Liver (tissue), 9 donors: ENCODE results near the gene LMOD2. TPM values are rescaled to one million over a fixed set of nuclear protein-coding genes. Genes with fewer than 3 reads are reported as not detected.
A peak's percentile ranks its signal among the peaks of the same experiment; 100 is the strongest.

Experiments
- DNase-seq: peaks from one replicate; pipeline ENCODE4 v3.0.0-alpha.2; 2017; ENCODE audit warnings: low spot score
- H3K27ac ChIP-seq, 2 donors: one replicate each; pipeline ENCODE4 v1.7.0; 2013; ENCODE audit warnings: inconsistent platforms in 2 of 2, low read length in 2 of 2, control low read depth in 1 of 2, low read depth in 1 of 2, mild to moderate bottlenecking in 1 of 2
- H3K27me3 ChIP-seq, 4 donors: one replicate each; pipeline versions ENCODE4 v1.6.1 to v1.7.0; 2013; ENCODE audit warnings: low read length in 3 of 4, inconsistent platforms in 1 of 4, mild to moderate bottlenecking in 1 of 4, moderate library complexity in 1 of 4; ENCODE audit not compliant: control insufficient read depth in 4 of 4, insufficient read depth in 4 of 4
- H3K36me3 ChIP-seq, 4 donors: one replicate each; pipeline versions ENCODE4 v1.6.1 to v1.7.0; 2013; ENCODE audit warnings: low read length in 3 of 4, mild to moderate bottlenecking in 3 of 4, low read depth in 1 of 4, moderate library complexity in 1 of 4; ENCODE audit not compliant: control insufficient read depth in 4 of 4, insufficient read depth in 3 of 4
- H3K4me1 ChIP-seq, 4 donors: one replicate each; pipeline versions ENCODE4 v1.6.1 to v1.7.0; 2013; ENCODE audit warnings: low read length in 3 of 4, mild to moderate bottlenecking in 3 of 4, moderate library complexity in 1 of 4; ENCODE audit not compliant: control insufficient read depth in 4 of 4, insufficient read depth in 4 of 4
- H3K4me3 ChIP-seq, 3 donors: one replicate each; pipeline versions ENCODE4 v1.6.1 to v1.7.0; 2013; ENCODE audit warnings: low read length in 3 of 3, control low read depth in 1 of 3, low read depth in 1 of 3, mild to moderate bottlenecking in 1 of 3
- H3K9ac ChIP-seq, 2 donors: one replicate each; pipeline ENCODE4 v1.7.0; 2013; ENCODE audit warnings: low read length in 2 of 2, mild to moderate bottlenecking in 2 of 2, moderate library complexity in 2 of 2, control low read depth in 1 of 2, low read depth in 1 of 2
- H3K9me3 ChIP-seq, 4 donors: one replicate each; pipeline versions ENCODE4 v1.6.1 to v1.7.0; 2013; ENCODE audit warnings: low read length in 3 of 4; ENCODE audit not compliant: control insufficient read depth in 4 of 4
- ATF3 ChIP-seq: IDR thresholded peaks from 2 replicates; pipeline ENCODE4 v1.6.1; 2016; ENCODE audit warnings: antibody characterized with exemption
- CTCF ChIP-seq: fragments of 150-350 bp; IDR thresholded peaks from 2 replicates; pipeline ENCODE4 v1.5.1; 2017; ENCODE audit warnings: improper control_type of control experiment, low read depth, low read length; ENCODE audit not compliant: missing input control
- FOXA1 ChIP-seq: IDR thresholded peaks from 2 replicates; pipeline ENCODE4 v1.6.1; 2016; ENCODE audit warnings: antibody characterized with exemption
- FOXA2 ChIP-seq: IDR thresholded peaks from 2 replicates; pipeline ENCODE4 v1.6.1; 2016; ENCODE audit warnings: antibody characterized with exemption
- GABPA ChIP-seq, 2 donors: IDR thresholded peaks in 1 of 2; conservative IDR thresholded peaks in 1 of 2; 2 replicates each; pipeline ENCODE4 v1.6.1; 2016; ENCODE audit warnings: antibody characterized with exemption in 2 of 2, mild to moderate bottlenecking in 1 of 2, moderate library complexity in 1 of 2
- HNF4A ChIP-seq, 2 donors: conservative IDR thresholded peaks; 2 replicates each; pipeline ENCODE4 v1.6.1; 2016; ENCODE audit warnings: antibody characterized with exemption in 2 of 2, mild to moderate bottlenecking in 2 of 2
- HNF4G ChIP-seq: IDR thresholded peaks from 2 replicates; pipeline ENCODE4 v1.6.1; 2016; ENCODE audit warnings: antibody characterized with exemption
- JUND ChIP-seq, 2 donors: IDR thresholded peaks; 2 replicates each; pipeline ENCODE4 v1.6.1; 2016; ENCODE audit warnings: antibody characterized with exemption in 2 of 2
- NR2F2 ChIP-seq: IDR thresholded peaks from 2 replicates; pipeline ENCODE4 v1.6.1; 2016; ENCODE audit warnings: antibody characterized with exemption
- RAD21 ChIP-seq, 2 donors: IDR thresholded peaks; 2 replicates each; pipeline ENCODE4 v1.6.1; 2016; ENCODE audit warnings: antibody characterized with exemption in 2 of 2, mild to moderate bottlenecking in 2 of 2
- RXRA ChIP-seq, 2 donors: IDR thresholded peaks; 2 replicates each; pipeline ENCODE4 v1.6.1; 2017 to 2018; ENCODE audit warnings: antibody characterized with exemption in 2 of 2, mild to moderate bottlenecking in 1 of 2
- SP1 ChIP-seq: IDR thresholded peaks from 2 replicates; pipeline ENCODE4 v1.6.1; 2018; ENCODE audit warnings: antibody characterized with exemption, mild to moderate bottlenecking
- TAF1 ChIP-seq: conservative IDR thresholded peaks from 2 replicates; pipeline ENCODE4 v1.6.1; 2016; ENCODE audit warnings: antibody characterized with exemption, mild to moderate bottlenecking
- YY1 ChIP-seq: IDR thresholded peaks from 2 replicates; pipeline ENCODE4 v1.6.1; 2016; ENCODE audit warnings: antibody characterized with exemption, mild to moderate bottlenecking
- WGBS: extraction: QIAGEN DNeasy Blood & Tissue Kit; methylation state at CpG from one replicate; pipeline ENCODE4 v1.1.7; 2013; 5-methylcytosine and 5-hydroxymethylcytosine counted together
- polyA plus RNA-seq, 2 donors: library from polyadenylated mRNA; stranded (reverse) in 1 of 2; unstranded in 1 of 2; fragments of 200-250 nt in 1 of 2; fragments of >200 nt in 1 of 2; fragmentation: Nextera tagmentation in 1 of 2; extraction: Ambion mirVana in 1 of 2; gene quantifications; one replicate each; pipeline versions ENCODE4 v1.2.1 to v1.2.3, GENCODE V29; 2013 to 2015
- total RNA-seq, 2 donors: library from RNA; depleted of rRNA; stranded (reverse); fragments of >200 nt; gene quantifications; one replicate each; pipeline ENCODE4 v1.2.3, GENCODE V29; 2014
- TF ChIP-seq, protein P1 (sequence below): IDR thresholded peaks from 2 replicates; pipeline ENCODE4 v1.6.1; 2016; ENCODE audit warnings: antibody characterized with exemption
- TF ChIP-seq, protein P2 (sequence below): IDR thresholded peaks from 2 replicates; pipeline ENCODE4 v1.6.1; 2016; ENCODE audit warnings: antibody characterized with exemption
- donor health status: healthy.
- donor health status: healthy.
- donor health status: healthy.
- donor health status: healthy.
- donor health status: healthy.

Gene LMOD2
- total and polyA plus RNA-seq, 4 donors: not detected

- no peak for DNase-seq
- H3K9ac ChIP-seq: no peak overlapping the region
- H3K27ac ChIP-seq: no peak overlapping the region
- no peaks in the 10 kb centered on the region for H3K9me3 ChIP-seq
- H3K36me3 ChIP-seq: no peaks in the 10 kb centered on the region
- peaks cover 1 to 30% (median 20%) of the 10 kb centered on the region in 4 donors for H3K4me1 ChIP-seq
- WGBS: 96% methylated on average over 5 of the region's 5 CpGs
- H3K27me3 ChIP-seq: no peaks in the 10 kb centered on the region
- no peak for TF ChIP-seq RAD21 (IDR thresholded peaks at IDR 0.05)
- TF ChIP-seq SP1: no peak
- H3K4me3 ChIP-seq: no peak overlapping the region
Observed at GRCh38 chr7:123673137-123673732, 17.6 kb downstream of the LMOD2 start.

GRCh38 chr7:123673752-123674398, 18.2 kb downstream of the LMOD2 start:
- Histone ChIP-seq H3K4me3 (no peak overlapping the region), H3K9ac (no peak overlapping the region), H3K4me1 (peaks cover 5 to 37% (median 26%) of the 10 kb centered on the region in 4 donors), H3K27me3 (no peaks in the 10 kb centered on the region), H3K9me3 (no peaks in the 10 kb centered on the region), H3K27ac (no peak overlapping the region), H3K36me3 (no peaks in the 10 kb centered on the region)
- WGBS: 86% methylated on average over 3 of the region's 3 CpGs
- DNase-seq: no peak
- TF ChIP-seq, protein P1, sequence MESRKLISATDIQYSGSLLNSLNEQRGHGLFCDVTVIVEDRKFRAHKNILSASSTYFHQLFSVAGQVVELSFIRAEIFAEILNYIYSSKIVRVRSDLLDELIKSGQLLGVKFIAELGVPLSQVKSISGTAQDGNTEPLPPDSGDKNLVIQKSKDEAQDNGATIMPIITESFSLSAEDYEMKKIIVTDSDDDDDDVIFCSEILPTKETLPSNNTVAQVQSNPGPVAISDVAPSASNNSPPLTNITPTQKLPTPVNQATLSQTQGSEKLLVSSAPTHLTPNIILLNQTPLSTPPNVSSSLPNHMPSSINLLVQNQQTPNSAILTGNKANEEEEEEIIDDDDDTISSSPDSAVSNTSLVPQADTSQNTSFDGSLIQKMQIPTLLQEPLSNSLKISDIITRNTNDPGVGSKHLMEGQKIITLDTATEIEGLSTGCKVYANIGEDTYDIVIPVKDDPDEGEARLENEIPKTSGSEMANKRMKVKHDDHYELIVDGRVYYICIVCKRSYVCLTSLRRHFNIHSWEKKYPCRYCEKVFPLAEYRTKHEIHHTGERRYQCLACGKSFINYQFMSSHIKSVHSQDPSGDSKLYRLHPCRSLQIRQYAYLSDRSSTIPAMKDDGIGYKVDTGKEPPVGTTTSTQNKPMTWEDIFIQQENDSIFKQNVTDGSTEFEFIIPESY: no peak
- no peak for TF ChIP-seq FOXA2
- no peak for TF ChIP-seq FOXA1
- TF ChIP-seq HNF4G: no peak

DNA sequence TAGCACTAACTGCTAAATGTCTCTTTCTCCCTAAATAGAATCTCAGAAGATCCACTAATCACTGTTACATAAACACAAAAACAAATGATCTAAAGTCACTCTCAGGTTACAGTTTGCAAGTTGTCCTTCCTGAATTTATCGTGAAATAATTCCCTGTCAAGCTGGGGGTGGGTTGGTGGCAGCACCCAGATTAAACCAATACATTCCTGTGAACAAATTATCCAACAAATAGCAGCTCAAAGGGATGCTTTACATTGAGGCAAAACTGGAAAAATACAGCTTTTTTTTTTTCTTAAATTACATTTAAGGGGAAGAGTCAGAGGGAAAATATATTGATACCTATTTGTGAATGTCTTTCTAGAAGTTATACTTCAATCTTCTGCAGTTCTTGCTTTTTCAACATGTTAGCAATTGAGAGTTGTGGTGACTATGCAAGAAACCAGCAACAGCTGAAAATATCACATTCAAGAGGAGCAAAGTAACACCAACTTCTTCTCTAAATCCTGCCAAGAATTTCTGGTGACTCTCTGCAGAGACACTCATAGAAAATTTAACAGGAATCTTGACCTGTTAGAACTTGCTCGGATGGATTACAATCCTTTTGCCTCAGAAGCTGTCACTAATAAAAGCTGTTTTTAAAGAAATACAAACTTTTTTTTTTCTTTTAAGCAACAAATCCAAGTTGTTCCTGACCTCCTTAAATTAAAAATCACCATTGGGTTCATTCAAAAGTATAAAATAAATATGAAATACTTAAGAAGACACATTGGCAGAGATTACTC, 18.9 kb downstream of the LMOD2 start:
- Histone ChIP-seq H3K9ac (no peak overlapping the region), H3K27ac (peak overlapping the region in 1 of 2 donors; percentile 21), H3K4me3 (no peak overlapping the region), H3K4me1 (peaks cover 5 to 38% (median 27%) of the 10 kb centered on the region in 4 donors), H3K27me3 (no peaks in the 10 kb centered on the region), H3K9me3 (no peaks in the 10 kb centered on the region), H3K36me3 (no peaks in the 10 kb centered on the region)
- DNase-seq: no peak
- WGBS: 33% methylated on average over 2 of the region's 2 CpGs
- TF ChIP-seq FOXA1 (no peak), CTCF (no peak), HNF4A (conservative IDR thresholded peaks at IDR 0.05) (no peak), RAD21 (IDR thresholded peaks at IDR 0.05) (no peak), RXRA (IDR thresholded peaks at IDR 0.05) (no peak), YY1 (no peak), FOXA2 (no peak), TAF1 (no peak), NR2F2 (no peak), SP1 (no peak), GABPA (IDR thresholded peaks at IDR 0.05 in 1 of 2, conservative IDR thresholded peaks at IDR 0.05 in 1 of 2) (no peak), JUND (IDR thresholded peaks at IDR 0.05) (no peak), HNF4G (no peak), ATF3 (no peak)
- TF ChIP-seq, protein P1: no peak
- TF ChIP-seq, protein P2, sequence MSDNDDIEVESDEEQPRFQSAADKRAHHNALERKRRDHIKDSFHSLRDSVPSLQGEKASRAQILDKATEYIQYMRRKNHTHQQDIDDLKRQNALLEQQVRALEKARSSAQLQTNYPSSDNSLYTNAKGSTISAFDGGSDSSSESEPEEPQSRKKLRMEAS: no peak
